Psoas muscle (tissue), 8 donors: ENCODE data around the gene CPSF2. TPM values are rescaled to one million over a fixed set of nuclear protein-coding genes. Genes with fewer than 3 reads are reported as not detected.

Experiments
- ATAC-seq, 4 donors: fragments of 200-7000 bp; cut with Tn5 transposase; one replicate each; pipeline ENCODE4 v1.9.1; 2020; ENCODE audit warnings: moderate library complexity in 3 of 4, mild to moderate bottlenecking in 2 of 4
- DNase-seq, 2 donors: peaks; one replicate each; pipeline ENCODE4 v3.0.0-alpha.2; 2020
- H3K27ac ChIP-seq: fragments of 200-600 bp; one replicate; pipeline ENCODE4 v1.8.0; 2022
- H3K27me3 ChIP-seq, 3 donors: fragments of 200-600 bp in 1 of 3; one replicate each; pipeline versions ENCODE4 v1.6.1 to v1.8.0; 2013 to 2022; ENCODE audit warnings: low read length in 2 of 3, mild to moderate bottlenecking in 2 of 3, moderate library complexity in 1 of 3; ENCODE audit not compliant: insufficient read depth in 3 of 3
- H3K36me3 ChIP-seq, 2 donors: fragments of 200-600 bp in 1 of 2; one replicate each; pipeline versions ENCODE4 v1.6.1 to v1.8.0; 2013 to 2022; ENCODE audit warnings: low read depth in 1 of 2, mild to moderate bottlenecking in 1 of 2, moderate library complexity in 1 of 2; ENCODE audit not compliant: insufficient read depth in 1 of 2
- H3K4me1 ChIP-seq: fragments of 200-600 bp; one replicate; pipeline ENCODE4 v1.8.0; 2022
- H3K4me3 ChIP-seq: fragments of 200-600 bp; one replicate; pipeline ENCODE4 v1.8.0; 2022; ENCODE audit warnings: mild to moderate bottlenecking
- H3K9me3 ChIP-seq: fragments of 200-600 bp; one replicate; pipeline ENCODE4 v1.8.0; 2022
- CTCF ChIP-seq: fragments of 200-600 bp; IDR thresholded peaks from one replicate; pipeline ENCODE4 v1.8.0; 2022; ENCODE audit warnings: antibody characterized with exemption
- WGBS, 3 donors: extraction: QIAGEN DNeasy Blood & Tissue Kit; methylation state at CpG; one replicate each; pipeline versions ENCODE4 v1.1.6 to v1.1.7; 2013; 5-methylcytosine and 5-hydroxymethylcytosine counted together
- intact Hi-C, 2 donors: fragments of 100-400 bp; cut with DNase I; formaldehyde crosslinking; loops; one replicate each; pipeline versions ENCODE4 v1.11.0 to v1.14.2; 2022
- long read RNA-seq, 2 donors: library from polyadenylated mRNA; unstranded; transcript quantifications; one replicate each; pipeline ENCODE4 v2.0.0, GENCODE V29; 2021
- polyA plus RNA-seq, 3 donors: library from polyadenylated mRNA; stranded (reverse); fragments of 200-250 nt; gene quantifications; one replicate each; pipeline ENCODE4 v1.2.3, GENCODE V29; 2013
- total RNA-seq, 4 donors: library from RNA; stranded (reverse); fragmentation: NEBNext Ultra II Directional in 2 of 4; extraction: Animal tissue kit (Norgen Biotek cat#: 25700) in 2 of 4; gene quantifications; one replicate each; pipeline versions ENCODE4 v1.2.1 to v1.2.4, GENCODE V29; 2021 to 2023
- donor health status: healthy with polysubstance abuse.
- donor health status: DM: no; HTN: no; CAD: no; lungs with moderate emphysema.
- donor health status: Bipolar disorder and iron deficiency.
- donor health status: healthy.
- donor health status: DM: yes; HTN: yes; CAD: no.
- donor health status: DM: no; HTN: no; CAD: no.
- donor health status: DM: no; HTN: no; CAD: no.
- donor health status: DM: yes; HTN: yes; CAD: no.

CPSF2 gene
- total RNA-seq (10 to 100 TPM; 53.4 to 69.0 (median 63.3) TPM), polyA plus RNA-seq (10 to 100 TPM; 12.7 to 58.6 (median 20.3) TPM)
- long read RNA-seq, donor 1, full-length matches to known transcripts: 7 of 12 reads
- long read RNA-seq, donor 1, partial matches to known transcripts: 5 of 12 reads
- long read RNA-seq, donor 1, other reads (novel, unspliced or antisense): 0 of 12 reads
- long read RNA-seq, donor 2, full-length matches to known transcripts: 5 of 19 reads
- long read RNA-seq, donor 2, partial matches to known transcripts: 9 of 19 reads
- long read RNA-seq, donor 2, other reads (novel, unspliced or antisense): 5 of 19 reads

GRCh38 chr14:92121670-92122350 is at the start of gene CPSF2, which contains the start of gene NDUFB1:
Gene CPSF2, plus strand, starts transcription at chr14:92121969. Its CDS starts 9,016 bp downstream, at chr14:92130985.
Gene NDUFB1, minus strand, starts transcription at chr14:92121706. Its CDS starts 4,069 bp downstream, at chr14:92117637.
- H3K4me1 ChIP-seq: peaks cover 45% of the 10 kb centered on the region
- ATAC-seq: peak; percentile 90 to 93 (median 92)
- H3K36me3 ChIP-seq: peaks cover 1 to 44% of the 10 kb centered on the region in 2 donors
- H3K27ac ChIP-seq: peak within 1 kb of the TSS; percentile 96
- no peak for TF ChIP-seq CTCF
- intact Hi-C loops: loop anchor here in 1 of 2 donors (5.0 to 10.0 kb wide), 2 partner anchors 335 to 563 kb away; no protein-coding TSS in a partner anchor
- H3K27me3 ChIP-seq: no peaks in the 10 kb centered on the region
- no peaks in the 10 kb centered on the region for H3K9me3 ChIP-seq
- DNase-seq: peak; percentile 87 to 93
- WGBS, 3 donors: 0 to 1% (median 0%) methylated on average over 44 to 55 of the region's 55 CpGs
- H3K4me3 ChIP-seq: peak within 1 kb of the TSS; percentile 88

- Histone ChIP-seq H3K27ac (no peak overlapping the region), H3K36me3 (peaks cover 0 to 70% of the 10 kb centered on the region in 2 donors), H3K4me3 (no peak overlapping the region), H3K9me3 (no peaks in the 10 kb centered on the region), H3K27me3 (no peaks in the 10 kb centered on the region), H3K4me1 (no peaks in the 10 kb centered on the region)
- TF ChIP-seq CTCF: no peak
- intact Hi-C loops: no loop called here
- ATAC-seq (no peak), DNase-seq (no peak)
Measured at GRCh38 chr14:92074555-92074954, 47.2 kb upstream of the CPSF2 start.

GRCh38 chr14:92088494-92088893 is 33.3 kb upstream of the CPSF2 start:
- whole genome bisulfite sequencing, 3 donors: 93 to 95% (median 94%) methylated on average over 5 of the region's 5 CpGs
- H3K36me3 ChIP-seq: peaks cover 0 to 83% of the 10 kb centered on the region in 2 donors
- H3K9me3 ChIP-seq: no peaks in the 10 kb centered on the region
- no peak overlapping the region for H3K27ac ChIP-seq
- DNase-seq: no peak
- TF ChIP-seq CTCF: no peak
- intact Hi-C loops: no loop called here
- H3K4me3 ChIP-seq: no peak overlapping the region
- ATAC-seq: no peak
- H3K27me3 ChIP-seq: no peaks in the 10 kb centered on the region
- H3K4me1 ChIP-seq: no peaks in the 10 kb centered on the region

GRCh38 chr14:92093320-92093719 is 28.4 kb upstream of the CPSF2 start:
- TF ChIP-seq CTCF: no peak
- Histone ChIP-seq H3K4me3 (no peak overlapping the region), H3K4me1 (no peaks in the 10 kb centered on the region), H3K36me3 (peaks cover 0 to 68% of the 10 kb centered on the region in 2 donors), H3K9me3 (no peaks in the 10 kb centered on the region), H3K27ac (no peak overlapping the region), H3K27me3 (no peaks in the 10 kb centered on the region)
- no peak for DNase-seq
- no peak for ATAC-seq
- intact Hi-C loops: no loop called here
- WGBS, 3 donors: 43 to 62% (median 49%) methylated on average over 1 of the region's 1 CpG
